ENCODE data around the gene MDC1. TPM values are rescaled to one million over a fixed set of nuclear protein-coding genes. Genes with fewer than 3 reads are reported as not detected.

Gene MDC1
- total and polyA plus RNA-seq, 2 of the 13 experiments (the other 11 are each of a cell fraction or from before 2014, with no cell fraction given), result 8.4 to 14.0 TPM

DNA sequence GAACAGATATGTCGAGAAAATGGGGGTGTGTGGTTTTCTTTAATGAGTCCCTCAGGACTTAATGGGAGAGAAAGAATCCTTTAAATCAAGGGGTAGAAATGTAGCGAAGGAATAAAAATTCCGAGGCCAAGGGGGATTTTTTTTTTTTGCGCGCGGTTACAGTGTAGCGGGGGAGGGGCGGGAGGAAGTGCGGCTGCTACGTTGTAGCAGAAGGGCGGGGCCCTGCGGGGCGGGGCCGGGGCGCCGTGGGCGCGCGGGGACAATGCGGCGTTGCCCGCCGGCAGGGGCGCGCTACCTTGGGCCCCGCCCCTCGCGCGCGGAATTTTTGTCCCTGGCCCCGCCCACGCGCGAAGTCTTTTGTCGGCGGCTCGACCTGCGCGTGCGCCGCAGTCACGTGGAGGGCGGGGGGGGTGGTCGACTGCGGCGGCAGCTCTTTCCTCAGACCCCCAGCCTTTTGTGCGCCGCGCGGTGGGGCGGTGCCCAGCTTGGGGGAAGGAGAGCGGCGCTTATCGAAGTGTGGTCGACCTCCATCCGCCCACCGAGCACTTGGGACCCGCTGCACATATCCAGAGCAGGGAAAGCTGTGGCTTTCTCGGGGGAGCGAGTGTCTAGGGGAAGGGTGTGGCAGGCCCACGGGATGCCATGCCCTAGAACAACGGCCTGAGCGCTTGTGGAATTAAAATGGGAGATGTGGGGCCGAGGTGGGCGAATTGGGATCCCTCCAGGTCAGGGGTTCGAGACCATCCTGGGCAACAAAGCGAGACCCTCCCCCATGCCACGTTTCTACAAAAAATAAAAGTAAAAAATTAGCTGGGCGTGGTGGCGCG lies 4.3 kb upstream of the MDC1 start (continued):
- no peak for TF ChIP-seq GMEB1 (CRISPR knock-in tag; IDR thresholded peaks at IDR 0.05; ENCODE audit: borderline replicate concordance)
- no peak for TF ChIP-seq ZBTB10 (CRISPR knock-in tag; IDR thresholded peaks at IDR 0.05; ENCODE audit: borderline replicate concordance)
- TF ChIP-seq BCL6 (CRISPR knock-in tag; IDR thresholded peaks at IDR 0.05), result 0 out of 2 replicates have a peak, but pooled peaks have one; percentile 16
- peak; percentile 55 for TF ChIP-seq MLX (CRISPR knock-in tag; IDR thresholded peaks at IDR 0.05)
- TF ChIP-seq ZNF224 (CRISPR knock-in tag; IDR thresholded peaks at IDR 0.05), result no peak
- peak; percentile 79 for TF ChIP-seq HIVEP1 (CRISPR knock-in tag; IDR thresholded peaks at IDR 0.05)
- TF ChIP-seq ZNF33A (CRISPR knock-in tag; IDR thresholded peaks at IDR 0.05; ENCODE audit: borderline replicate concordance), result no peak
- no peak for TF ChIP-seq U2AF1 (optimal IDR thresholded peaks at IDR 0.05; ENCODE audit: low read depth, low read length)
- no peak; the same call in 1 of the 2 replicates for TF ChIP-seq ZNF576 (CRISPR knock-in tag; IDR thresholded peaks at IDR 0.05)
- TF ChIP-seq SYNCRIP (IDR thresholded peaks at IDR 0.05; ENCODE audit: insufficient read depth, low read depth, low read length), result no peak
- no peak; the same call in 1 of the 2 replicates for TF ChIP-seq RFXAP (CRISPR knock-in tag; IDR thresholded peaks at IDR 0.05; ENCODE audit: borderline replicate concordance)
- TF ChIP-seq, protein P1, sequence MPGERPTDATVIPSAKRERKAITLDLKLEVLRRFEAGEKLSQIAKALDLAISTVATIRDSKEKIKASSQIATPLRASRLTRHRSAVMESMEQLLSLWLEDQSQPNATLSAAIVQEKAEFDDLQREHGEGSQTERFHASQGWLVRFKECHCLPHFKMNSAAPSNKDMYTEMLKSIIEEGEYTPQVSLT (CRISPR knock-in tag; IDR thresholded peaks at IDR 0.05; ENCODE audit: borderline replicate concordance, low read depth), result no peak
- TF ChIP-seq KDM2A (CRISPR knock-in tag; IDR thresholded peaks at IDR 0.05; ENCODE audit: borderline replicate concordance, low read depth), result peak; percentile 88
- no peak for TF ChIP-seq ZKSCAN5 (CRISPR knock-in tag; IDR thresholded peaks at IDR 0.05)
- TF ChIP-seq, protein P2, sequence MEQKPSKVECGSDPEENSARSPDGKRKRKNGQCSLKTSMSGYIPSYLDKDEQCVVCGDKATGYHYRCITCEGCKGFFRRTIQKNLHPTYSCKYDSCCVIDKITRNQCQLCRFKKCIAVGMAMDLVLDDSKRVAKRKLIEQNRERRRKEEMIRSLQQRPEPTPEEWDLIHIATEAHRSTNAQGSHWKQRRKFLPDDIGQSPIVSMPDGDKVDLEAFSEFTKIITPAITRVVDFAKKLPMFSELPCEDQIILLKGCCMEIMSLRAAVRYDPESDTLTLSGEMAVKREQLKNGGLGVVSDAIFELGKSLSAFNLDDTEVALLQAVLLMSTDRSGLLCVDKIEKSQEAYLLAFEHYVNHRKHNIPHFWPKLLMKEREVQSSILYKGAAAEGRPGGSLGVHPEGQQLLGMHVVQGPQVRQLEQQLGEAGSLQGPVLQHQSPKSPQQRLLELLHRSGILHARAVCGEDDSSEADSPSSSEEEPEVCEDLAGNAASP (CRISPR knock-in tag; IDR thresholded peaks at IDR 0.05; ENCODE audit: borderline replicate concordance), result no peak
- 0 out of 2 replicates have a peak, but pooled peaks have one; percentile 28 for TF ChIP-seq KDM6A (CRISPR knock-in tag; IDR thresholded peaks at IDR 0.05; ENCODE audit: low read depth)
- TF ChIP-seq, protein P3, sequence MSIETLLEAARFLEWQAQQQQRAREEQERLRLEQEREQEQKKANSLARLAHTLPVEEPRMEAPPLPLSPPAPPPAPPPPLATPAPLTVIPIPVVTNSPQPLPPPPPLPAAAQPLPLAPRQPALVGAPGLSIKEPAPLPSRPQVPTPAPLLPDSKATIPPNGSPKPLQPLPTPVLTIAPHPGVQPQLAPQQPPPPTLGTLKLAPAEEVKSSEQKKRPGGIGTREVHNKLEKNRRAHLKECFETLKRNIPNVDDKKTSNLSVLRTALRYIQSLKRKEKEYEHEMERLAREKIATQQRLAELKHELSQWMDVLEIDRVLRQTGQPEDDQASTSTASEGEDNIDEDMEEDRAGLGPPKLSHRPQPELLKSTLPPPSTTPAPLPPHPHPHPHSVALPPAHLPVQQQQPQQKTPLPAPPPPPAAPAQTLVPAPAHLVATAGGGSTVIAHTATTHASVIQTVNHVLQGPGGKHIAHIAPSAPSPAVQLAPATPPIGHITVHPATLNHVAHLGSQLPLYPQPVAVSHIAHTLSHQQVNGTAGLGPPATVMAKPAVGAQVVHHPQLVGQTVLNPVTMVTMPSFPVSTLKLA (IDR thresholded peaks at IDR 0.05), result peak; percentile 73
- TF ChIP-seq KLF15 (CRISPR knock-in tag; IDR thresholded peaks at IDR 0.05; ENCODE audit: borderline replicate concordance), result 0 out of 2 replicates have a peak, but pooled peaks have one; percentile 34

Data from HepG2 (cell line).